Subcutaneous abdominal adipose tissue (tissue), 5 donors: ENCODE measurements around the gene SUPT5H.
A peak's percentile ranks its signal among the peaks of the same experiment; 100 is the strongest.
"Not testable (repeated sequence)": the region's sequence is repeated elsewhere in the genome, so short reads cannot be mapped to it uniquely, and the experiment has no call there.

ENCODE experiments used
- H3K27ac ChIP-seq: one replicate; pipeline ENCODE4 v1.7.0; 2013; ENCODE audit warnings: low read depth, mild to moderate bottlenecking, inconsistent platforms, low read length, moderate library complexity
- H3K27me3 ChIP-seq, 5 donors: one replicate each; pipeline ENCODE4 v1.7.0; 2013; ENCODE audit warnings: low read length in 5 of 5, inconsistent platforms in 1 of 5; ENCODE audit not compliant: control insufficient read depth in 5 of 5, insufficient read depth in 4 of 5
- H3K36me3 ChIP-seq, 5 donors: one replicate each; pipeline ENCODE4 v1.7.0; 2013; ENCODE audit warnings: low read length in 5 of 5; ENCODE audit not compliant: control insufficient read depth in 5 of 5, insufficient read depth in 5 of 5
- H3K4me1 ChIP-seq, 5 donors: one replicate each; pipeline ENCODE4 v1.7.0; 2013; ENCODE audit warnings: low read length in 5 of 5, mild to moderate bottlenecking in 3 of 5, moderate library complexity in 1 of 5; ENCODE audit not compliant: control insufficient read depth in 5 of 5, insufficient read depth in 5 of 5
- H3K4me3 ChIP-seq, 5 donors: one replicate each; pipeline ENCODE4 v1.7.0; 2013; ENCODE audit warnings: low read length in 5 of 5, low read depth in 1 of 5
- H3K9ac ChIP-seq, 5 donors: one replicate each; pipeline ENCODE4 v1.7.0; 2013; ENCODE audit warnings: low read length in 5 of 5, mild to moderate bottlenecking in 4 of 5, moderate library complexity in 3 of 5
- H3K9me3 ChIP-seq, 5 donors: one replicate each; pipeline ENCODE4 v1.7.0; 2013; ENCODE audit warnings: low read length in 5 of 5; ENCODE audit not compliant: control insufficient read depth in 5 of 5
- donor health status: healthy.
- donor health status: healthy.
- donor health status: healthy.
- donor health status: healthy.
- donor health status: healthy.

The SUPT5H gene

DNA sequence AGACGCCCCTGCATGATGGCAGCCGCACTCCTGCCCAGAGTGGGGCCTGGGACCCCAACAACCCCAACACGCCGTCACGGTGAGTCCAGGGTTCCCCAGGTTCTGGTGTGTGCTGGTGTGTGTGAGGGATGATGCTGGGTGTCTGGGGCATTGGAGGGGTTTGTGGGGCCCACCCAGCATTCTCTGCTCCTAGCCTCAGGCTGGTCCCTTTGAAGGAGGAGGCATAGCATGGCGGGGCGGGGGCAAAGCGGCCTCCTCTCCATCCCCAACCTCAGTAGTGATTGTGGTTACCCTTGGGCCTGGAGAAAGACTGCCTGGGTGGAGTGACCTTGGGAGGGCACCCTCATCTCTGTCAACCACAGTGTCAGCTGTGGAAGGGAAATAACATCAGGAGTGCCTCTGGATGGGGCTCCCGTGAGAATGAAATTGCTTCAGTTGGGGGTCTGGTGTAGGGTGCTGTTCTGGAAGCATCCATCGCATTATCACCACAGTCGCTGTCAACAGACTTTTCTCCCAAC, 28.1 kb downstream of the SUPT5H start:
- Histone ChIP-seq H3K27ac (no peak overlapping the region), H3K9ac (no peak overlapping the region), H3K27me3 (no peaks in the 10 kb centered on the region), H3K4me1 (no peaks in the 10 kb centered on the region), H3K36me3 (peaks cover 3 to 83% (median 81%) of the 10 kb centered on the region in 5 donors), H3K9me3 (no peaks in the 10 kb centered on the region), H3K4me3 (no peak overlapping the region)

DNA sequence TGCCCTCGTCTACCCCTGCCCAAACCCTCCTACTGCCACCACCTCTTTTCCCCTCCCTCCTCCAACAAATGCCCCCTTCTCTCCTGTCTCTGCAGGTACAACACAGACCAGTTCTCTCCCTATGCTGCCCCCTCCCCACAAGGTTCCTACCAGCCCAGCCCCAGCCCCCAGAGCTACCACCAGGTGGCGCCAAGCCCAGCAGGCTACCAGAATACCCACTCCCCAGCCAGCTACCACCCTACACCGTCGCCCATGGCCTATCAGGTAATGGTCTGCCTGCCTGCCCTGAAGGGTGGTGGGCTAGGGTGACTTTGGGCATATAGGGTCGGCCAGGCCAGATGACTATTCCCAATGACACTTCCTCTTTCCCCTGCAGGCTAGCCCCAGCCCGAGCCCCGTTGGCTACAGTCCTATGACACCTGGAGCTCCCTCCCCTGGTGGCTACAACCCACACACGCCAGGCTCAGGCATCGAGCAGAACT, 28.8 kb downstream of the SUPT5H start:
- no peaks in the 10 kb centered on the region for H3K9me3 ChIP-seq
- no peaks in the 10 kb centered on the region for H3K4me1 ChIP-seq
- no peak overlapping the region for H3K4me3 ChIP-seq
- H3K27ac ChIP-seq: no peak overlapping the region
- no peak overlapping the region for H3K9ac ChIP-seq
- peaks cover 3 to 76% (median 74%) of the 10 kb centered on the region in 5 donors for H3K36me3 ChIP-seq
- H3K27me3 ChIP-seq: no peaks in the 10 kb centered on the region

DNA sequence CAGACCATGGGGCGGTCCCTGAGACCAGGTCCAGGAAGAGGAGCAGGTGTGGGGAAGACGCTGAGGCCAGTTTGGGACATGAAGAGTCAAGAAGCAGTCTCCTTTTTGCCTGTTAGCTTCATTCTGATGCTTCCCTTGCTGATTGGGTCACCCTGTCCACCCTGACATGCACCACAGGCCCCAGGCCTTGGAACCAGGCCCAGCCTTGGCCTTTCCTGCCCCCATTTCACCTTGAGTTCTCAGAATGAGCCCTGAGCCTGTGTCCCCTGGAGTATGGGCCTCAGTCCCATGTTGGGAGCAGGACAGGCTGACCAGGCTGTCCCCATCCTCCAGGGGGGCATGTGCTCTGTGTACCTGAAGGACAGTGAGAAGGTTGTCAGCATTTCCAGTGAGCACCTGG, 30.4 kb downstream of the SUPT5H start:
- H3K4me1 ChIP-seq: peaks cover 0 to 8% (median 7%) of the 10 kb centered on the region in 5 donors
- no peaks in the 10 kb centered on the region for H3K27me3 ChIP-seq
- no peak overlapping the region for H3K27ac ChIP-seq
- H3K9me3 ChIP-seq: no peaks in the 10 kb centered on the region
- H3K4me3 ChIP-seq: no peak overlapping the region
- H3K9ac ChIP-seq: no peak overlapping the region
- H3K36me3 ChIP-seq: peaks cover 3 to 61% (median 58%) of the 10 kb centered on the region in 5 donors

DNA sequence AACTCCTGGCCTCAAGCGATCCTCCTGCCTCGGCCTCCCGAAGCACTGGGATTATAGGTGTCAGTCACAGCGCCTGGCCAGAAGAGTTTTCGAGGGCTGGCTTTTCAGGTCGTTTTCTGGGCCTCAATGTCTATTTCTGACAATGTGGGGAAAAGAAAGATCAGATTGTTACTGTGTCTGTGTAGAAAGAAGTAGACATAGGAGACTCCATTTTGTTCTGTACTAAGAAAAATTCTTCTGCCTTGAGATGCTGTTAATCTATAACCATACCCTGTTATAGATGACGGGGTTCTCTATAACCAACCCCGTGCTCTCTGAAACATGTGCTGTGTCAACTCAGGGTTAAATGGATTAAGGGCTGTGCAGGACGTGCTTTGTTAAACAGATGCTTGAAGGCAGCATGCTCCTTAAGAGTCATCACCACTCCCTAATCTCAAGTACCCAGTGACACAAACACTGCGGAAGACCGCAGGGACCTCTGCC, 34.0 kb downstream of the SUPT5H start:
- H3K36me3 ChIP-seq: peaks cover 0 to 34% (median 28%) of the 10 kb centered on the region in 5 donors
- H3K9ac ChIP-seq, H3K9me3 ChIP-seq, H3K27me3 ChIP-seq, H3K4me3 ChIP-seq, H3K27ac ChIP-seq: not testable (repeated sequence)
- H3K4me1 ChIP-seq: peaks cover 6 to 21% (median 20%) of the 10 kb centered on the region in 5 donors

DNA sequence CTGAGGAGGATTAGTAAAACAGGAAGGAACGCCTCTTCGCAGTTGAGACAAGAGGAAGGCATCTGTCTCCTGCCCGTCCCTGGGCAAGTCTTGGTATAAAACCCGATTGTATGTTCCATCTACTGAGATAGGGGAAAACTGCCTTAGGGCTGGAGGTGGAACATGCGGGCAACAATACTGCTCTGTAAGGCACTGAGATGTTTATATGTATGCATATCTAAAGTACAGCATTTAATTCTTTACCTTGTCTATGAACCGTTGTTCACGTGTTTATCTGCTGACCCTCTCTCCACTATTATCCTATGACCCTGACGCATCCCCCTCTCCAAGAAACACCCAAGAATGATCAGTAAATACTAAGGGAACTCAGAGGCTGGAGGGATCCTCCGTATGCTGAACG, 34.5 kb downstream of the SUPT5H start:
- Histone ChIP-seq H3K27me3 (no peaks in the 10 kb centered on the region), H3K4me3 (peak overlapping the region; percentile 86 to 98 (median 93)), H3K9ac (peak overlapping the region in 4 of 5 donors; percentile 58 to 99 (median 92)), H3K4me1 (peaks cover 6 to 21% (median 20%) of the 10 kb centered on the region in 5 donors), H3K9me3 (no peaks in the 10 kb centered on the region), H3K36me3 (peaks cover 0 to 29% (median 25%) of the 10 kb centered on the region in 5 donors), H3K27ac (peak overlapping the region; percentile 61)

DNA sequence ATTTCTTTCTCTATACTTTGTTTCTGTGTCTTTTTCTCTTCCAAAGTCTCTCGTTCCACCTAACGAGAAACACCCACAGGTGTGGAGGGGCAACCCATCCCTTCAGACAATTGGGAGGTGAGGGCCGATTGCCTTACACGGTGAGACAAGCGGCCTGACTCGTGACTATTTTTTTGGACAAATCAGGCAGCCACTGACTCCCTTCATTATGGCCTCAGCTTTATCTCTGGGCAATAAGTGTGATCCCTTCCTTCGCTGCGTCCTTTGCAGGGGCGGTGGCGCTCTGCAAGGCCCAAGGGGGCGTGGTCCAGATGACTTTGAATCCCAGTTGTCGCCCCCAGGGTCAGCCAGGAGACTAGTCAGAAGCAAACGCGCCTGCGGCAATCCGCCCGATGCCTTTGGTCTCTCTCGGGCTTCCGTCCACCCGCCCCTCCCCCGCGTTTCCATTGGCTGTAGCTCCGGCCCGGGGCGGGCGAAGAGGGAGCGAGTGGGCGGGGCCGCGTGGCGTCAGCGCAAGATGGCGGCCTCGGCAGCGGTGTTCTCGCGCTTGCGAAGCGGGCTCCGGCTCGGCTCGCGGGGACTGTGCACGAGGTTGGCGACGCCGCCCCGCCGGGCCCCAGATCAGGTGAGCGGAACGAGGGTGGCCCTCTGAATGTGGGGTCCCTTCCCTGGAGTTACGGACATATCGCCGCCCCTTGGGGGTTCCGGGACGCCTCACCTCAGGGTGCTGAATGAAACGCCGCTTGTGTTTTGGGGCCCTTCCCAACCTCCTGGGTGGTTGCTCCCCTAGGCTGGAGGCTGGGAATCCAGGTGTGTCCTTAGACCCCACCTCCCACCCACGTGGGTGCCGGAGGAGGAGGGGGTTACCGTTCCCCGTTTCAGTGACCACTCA, 35.2 kb downstream of the SUPT5H start, which contains the start of gene TIMM50:
Gene TIMM50, plus strand, starts transcription at position 502 of the 892 bp plus-strand sequence. Its CDS starts 16 bp downstream, at position 518.
- H3K4me1 ChIP-seq: peaks cover 6 to 21% (median 20%) of the 10 kb centered on the region in 5 donors
- peak within 1 kb of the TSS; percentile 85 to 99 (median 89) for H3K9ac ChIP-seq
- H3K36me3 ChIP-seq: peaks cover 3 to 28% (median 27%) of the 10 kb centered on the region in 5 donors
- peak within 1 kb of the TSS; percentile 61 for H3K27ac ChIP-seq
- H3K4me3 ChIP-seq: peak within 1 kb of the TSS; percentile 86 to 99 (median 96)
- H3K9me3 ChIP-seq: no peaks in the 10 kb centered on the region
- H3K27me3 ChIP-seq: no peaks in the 10 kb centered on the region

DNA sequence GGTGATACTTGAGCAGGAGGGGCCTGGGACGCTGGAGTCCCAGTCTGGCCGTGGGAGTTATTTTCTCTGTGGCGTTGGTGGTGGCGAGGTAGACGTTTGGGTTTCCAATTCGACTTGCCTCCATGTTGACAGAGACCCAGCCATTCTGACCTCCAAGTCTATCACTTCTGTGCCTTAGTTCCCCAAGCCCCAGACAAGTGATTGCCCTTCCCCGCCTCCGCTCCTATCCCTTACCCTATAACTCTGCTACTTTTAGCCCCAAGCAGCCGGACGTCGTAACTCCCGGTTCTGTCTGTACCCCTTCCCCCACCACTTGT, 35.8 kb downstream of the SUPT5H start:
- H3K27me3 ChIP-seq: no peaks in the 10 kb centered on the region
- H3K9ac ChIP-seq: peak overlapping the region; percentile 85 to 99 (median 89)
- H3K4me1 ChIP-seq: peaks cover 6 to 21% (median 20%) of the 10 kb centered on the region in 5 donors
- peak overlapping the region; percentile 86 to 99 (median 96) for H3K4me3 ChIP-seq
- H3K36me3 ChIP-seq: peaks cover 3 to 28% (median 27%) of the 10 kb centered on the region in 5 donors
- H3K9me3 ChIP-seq: no peaks in the 10 kb centered on the region
- peak overlapping the region; percentile 61 for H3K27ac ChIP-seq

DNA sequence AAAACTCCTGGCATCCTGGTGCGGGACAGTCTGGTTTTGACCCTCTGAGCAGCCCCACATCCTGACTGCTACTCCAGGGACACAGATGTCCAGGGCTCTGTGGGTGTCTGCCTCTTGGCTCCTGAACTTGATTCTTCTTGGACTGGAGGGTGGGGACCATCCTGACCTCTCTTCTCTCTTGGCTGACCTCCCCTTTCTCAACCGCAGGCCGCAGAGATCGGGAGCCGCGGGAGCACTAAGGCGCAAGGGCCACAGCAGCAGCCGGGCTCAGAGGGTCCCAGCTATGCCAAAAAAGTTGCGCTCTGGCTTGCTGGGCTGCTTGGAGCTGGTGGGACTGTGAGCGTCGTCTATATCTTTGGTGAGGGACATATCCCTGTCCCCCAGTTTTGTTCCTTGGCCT, 36.3 kb downstream of the SUPT5H start:
- no peaks in the 10 kb centered on the region for H3K9me3 ChIP-seq
- peak overlapping the region; percentile 86 to 99 (median 96) for H3K4me3 ChIP-seq
- H3K27ac ChIP-seq: peak overlapping the region; percentile 61
- H3K36me3 ChIP-seq: peaks cover 3 to 28% (median 27%) of the 10 kb centered on the region in 5 donors
- H3K27me3 ChIP-seq: no peaks in the 10 kb centered on the region
- H3K9ac ChIP-seq: peak overlapping the region; percentile 85 to 99 (median 89)
- peaks cover 6 to 21% (median 20%) of the 10 kb centered on the region in 5 donors for H3K4me1 ChIP-seq

DNA sequence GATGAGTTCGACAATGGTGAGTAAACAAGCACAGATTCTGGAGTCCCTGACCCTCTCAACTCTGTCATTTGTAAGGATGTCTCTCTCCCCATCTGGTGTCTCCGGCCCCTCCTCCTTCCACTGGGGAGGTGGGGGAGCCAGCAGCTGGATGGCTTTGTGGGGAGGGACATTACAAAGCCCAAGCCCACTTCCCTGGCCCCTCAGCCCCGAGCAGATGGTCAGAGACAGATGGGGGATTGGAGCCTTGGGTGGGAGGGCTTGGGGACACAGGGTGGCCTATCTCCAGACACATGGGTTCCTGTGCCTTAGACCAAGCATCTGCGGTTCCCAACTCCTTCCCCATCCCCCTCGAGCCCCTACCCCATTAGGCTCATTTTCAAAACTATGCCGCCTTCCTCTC, 37.8 kb downstream of the SUPT5H start:
- Histone ChIP-seq H3K9ac (no peak overlapping the region), H3K4me1 (peaks cover 6 to 21% (median 20%) of the 10 kb centered on the region in 5 donors), H3K36me3 (peaks cover 3 to 37% (median 35%) of the 10 kb centered on the region in 5 donors), H3K4me3 (no peak overlapping the region), H3K9me3 (no peaks in the 10 kb centered on the region), H3K27ac (no peak overlapping the region), H3K27me3 (no peaks in the 10 kb centered on the region)

DNA sequence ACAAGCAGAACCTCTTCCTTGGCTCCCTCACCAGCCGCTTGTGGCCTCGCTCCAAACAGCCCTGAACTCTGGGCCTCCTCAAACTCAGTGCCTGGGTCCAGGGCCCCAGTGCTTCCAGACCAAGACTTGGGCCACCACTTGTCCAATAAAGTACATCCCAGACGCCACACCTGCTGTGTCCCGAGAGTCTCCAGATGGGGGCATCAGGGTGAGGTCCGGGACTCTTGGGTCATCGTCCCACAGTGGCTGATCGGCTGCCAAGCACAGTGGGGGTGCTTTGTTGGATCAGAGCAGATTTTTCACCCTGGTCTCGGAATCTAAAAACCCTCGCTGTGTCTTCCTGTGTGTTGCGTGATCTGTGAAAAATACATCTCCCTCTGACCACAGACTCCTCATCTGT, 44.4 kb downstream of the SUPT5H start:
- H3K4me1 ChIP-seq: no peaks in the 10 kb centered on the region
- no peak overlapping the region for H3K9ac ChIP-seq
- H3K27me3 ChIP-seq: no peaks in the 10 kb centered on the region
- peaks cover 3 to 69% (median 53%) of the 10 kb centered on the region in 5 donors for H3K36me3 ChIP-seq
- no peaks in the 10 kb centered on the region for H3K9me3 ChIP-seq
- H3K4me3 ChIP-seq: no peak overlapping the region
- no peak overlapping the region for H3K27ac ChIP-seq
